GM10847 (cell line): ENCODE measurements around the gene P4HB.

Experiments
- POLR2A ChIP-seq: IDR thresholded peaks from 2 replicates; pipeline ENCODE4 v1.6.1; 2011; ENCODE audit not compliant: insufficient read length; ENCODE audit errors: extremely low read depth

P4HB gene

GRCh38 chr17:81879121-81879520, 18.8 kb upstream of the P4HB start:
- TF ChIP-seq POLR2A, result no peak

GRCh38 chr17:81878294-81878693, 18.0 kb upstream of the P4HB start:
- no peak for TF ChIP-seq POLR2A

DNA sequence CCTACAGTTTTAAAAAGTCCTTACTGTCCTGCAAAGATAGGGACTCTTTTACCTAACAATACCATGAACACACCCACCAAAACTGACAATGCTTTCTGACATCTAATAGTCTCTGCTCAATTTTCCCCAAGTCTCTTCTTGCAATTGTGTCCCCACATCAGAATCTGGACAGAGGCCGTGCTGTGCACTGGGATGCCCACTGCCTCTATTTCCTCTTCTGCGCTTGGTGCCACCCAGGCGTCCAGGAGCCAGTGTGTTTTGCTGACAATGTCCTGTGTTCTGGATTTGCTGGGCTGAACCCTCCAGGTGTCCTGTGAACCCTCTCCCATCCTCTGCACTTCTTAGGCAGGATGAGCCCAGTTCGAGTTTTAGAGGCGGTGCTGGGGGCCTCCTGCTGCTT, 17.2 kb upstream of the P4HB start:
- no peak for TF ChIP-seq POLR2A

DNA sequence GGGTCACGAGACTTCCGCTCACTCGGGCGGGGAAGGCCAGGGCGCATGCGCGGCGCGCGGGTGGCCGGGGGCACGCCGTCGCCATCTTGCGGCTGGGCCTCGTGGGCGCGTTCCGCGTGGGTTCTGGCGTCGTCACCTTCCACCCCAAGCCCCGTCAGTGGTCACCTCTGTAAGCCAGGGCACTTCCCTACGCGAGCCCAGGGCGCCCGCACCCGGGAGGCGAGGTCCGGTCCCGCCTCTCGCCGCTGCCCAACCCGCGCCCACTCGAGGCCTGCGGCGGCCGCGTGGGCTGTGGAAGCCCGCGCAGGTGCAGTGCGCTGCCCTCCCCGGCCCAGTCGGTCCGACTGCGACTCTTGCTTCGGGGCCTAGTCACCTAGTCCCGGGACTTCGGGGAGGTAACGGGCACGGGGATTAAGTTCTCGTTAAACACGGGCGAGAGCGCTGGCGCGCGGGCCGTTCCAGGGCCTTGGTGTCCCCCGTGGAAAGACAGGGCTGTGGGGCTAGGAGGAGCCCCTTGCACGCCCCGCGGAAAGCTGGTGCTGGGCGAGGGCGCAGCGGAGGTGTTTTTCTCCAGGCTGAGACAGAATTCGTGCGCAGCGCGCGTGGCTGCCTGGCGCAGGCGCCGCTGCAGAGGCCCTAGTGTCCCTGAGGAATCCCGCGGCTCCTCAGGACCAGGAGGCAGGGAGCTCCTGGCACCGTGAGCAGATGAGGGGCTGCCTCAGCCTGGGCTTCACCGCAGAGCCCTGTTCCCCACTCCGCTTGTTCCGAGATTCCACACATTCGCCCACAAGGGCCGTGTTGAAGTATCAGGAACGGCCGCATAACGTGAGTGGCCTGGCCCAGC, 11.3 kb upstream of the P4HB start:
- TF ChIP-seq POLR2A, result peak; percentile 87

DNA sequence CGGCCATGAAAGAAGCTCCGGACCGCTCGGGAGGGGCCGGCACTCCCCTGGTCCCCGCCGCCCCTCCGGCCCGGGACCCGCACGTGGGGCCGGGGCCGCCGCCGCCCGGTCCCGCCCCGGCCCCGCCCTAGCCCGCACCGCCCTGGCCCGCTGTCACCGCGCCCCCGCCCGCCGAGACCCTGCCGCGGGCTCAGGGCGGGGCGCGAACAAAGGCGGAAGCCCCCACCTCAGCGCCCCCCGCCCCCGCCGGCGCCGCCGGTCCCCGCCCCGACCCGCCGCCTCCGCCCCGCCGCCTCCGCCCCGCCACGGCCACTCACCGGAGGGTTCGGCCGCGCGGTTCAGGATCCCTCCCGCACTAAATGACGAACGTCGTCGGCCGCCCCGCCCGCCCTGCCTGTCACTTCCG, 10.6 kb upstream of the P4HB start, which contains the start of gene ARHGDIA:
TSS of gene ARHGDIA (minus strand) at position 357 of the 406 bp plus-strand sequence. CDS start 1,407 bp downstream, outside the sequence.
- TF ChIP-seq POLR2A, result no peak

GRCh38 chr17:81870131-81870980, 10.0 kb upstream of the P4HB start:
- no peak for TF ChIP-seq POLR2A

DNA sequence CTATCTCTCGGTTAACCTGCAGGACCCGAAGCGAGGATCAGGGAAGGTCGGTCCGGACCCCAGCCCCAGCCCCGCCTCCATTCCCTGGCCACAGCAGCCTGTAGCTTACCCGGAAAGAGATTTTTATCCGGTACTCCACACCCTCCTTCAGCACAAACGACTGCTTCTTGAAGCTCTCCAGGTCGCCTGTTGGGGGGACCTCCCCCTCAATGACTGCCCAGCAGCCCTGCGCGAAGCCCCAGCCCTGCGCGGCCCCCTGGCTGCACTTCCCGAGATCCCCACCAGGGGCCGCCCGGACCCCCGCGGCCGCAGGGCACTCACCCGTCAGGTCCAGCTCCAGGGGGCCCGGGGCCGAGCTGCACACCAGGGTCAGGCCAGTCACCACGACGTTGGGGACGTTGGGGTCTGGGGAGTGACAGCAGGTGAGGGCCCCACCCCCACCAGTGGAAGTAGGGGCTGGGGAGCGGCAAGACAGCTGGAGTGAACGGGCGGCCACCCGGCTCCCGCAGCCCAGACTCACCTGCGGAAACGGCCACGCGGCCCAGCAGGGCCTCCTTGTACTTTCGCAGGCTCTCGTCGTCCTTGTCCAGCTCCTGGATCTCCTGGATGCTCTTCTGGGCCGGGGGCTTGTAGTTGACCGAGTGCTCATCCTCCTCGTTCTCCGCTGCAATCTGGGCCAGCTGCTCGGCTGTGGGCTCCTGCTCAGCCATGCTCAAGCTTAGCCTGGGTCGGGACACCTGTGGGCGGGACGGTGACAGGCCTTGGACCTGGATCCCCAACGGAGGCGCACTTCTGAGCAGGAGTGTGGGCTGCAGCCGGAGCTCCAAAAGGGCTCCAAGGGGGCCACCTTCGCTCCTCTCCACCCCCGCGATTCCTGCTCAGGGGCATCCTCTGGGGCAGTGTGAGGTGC, 9.1 kb upstream of the P4HB start:
- TF ChIP-seq POLR2A, result peak; percentile 23

- TF ChIP-seq POLR2A, result no peak
Observed at GRCh38 chr17:81868674-81869220, 8.4 kb upstream of the P4HB start.

DNA sequence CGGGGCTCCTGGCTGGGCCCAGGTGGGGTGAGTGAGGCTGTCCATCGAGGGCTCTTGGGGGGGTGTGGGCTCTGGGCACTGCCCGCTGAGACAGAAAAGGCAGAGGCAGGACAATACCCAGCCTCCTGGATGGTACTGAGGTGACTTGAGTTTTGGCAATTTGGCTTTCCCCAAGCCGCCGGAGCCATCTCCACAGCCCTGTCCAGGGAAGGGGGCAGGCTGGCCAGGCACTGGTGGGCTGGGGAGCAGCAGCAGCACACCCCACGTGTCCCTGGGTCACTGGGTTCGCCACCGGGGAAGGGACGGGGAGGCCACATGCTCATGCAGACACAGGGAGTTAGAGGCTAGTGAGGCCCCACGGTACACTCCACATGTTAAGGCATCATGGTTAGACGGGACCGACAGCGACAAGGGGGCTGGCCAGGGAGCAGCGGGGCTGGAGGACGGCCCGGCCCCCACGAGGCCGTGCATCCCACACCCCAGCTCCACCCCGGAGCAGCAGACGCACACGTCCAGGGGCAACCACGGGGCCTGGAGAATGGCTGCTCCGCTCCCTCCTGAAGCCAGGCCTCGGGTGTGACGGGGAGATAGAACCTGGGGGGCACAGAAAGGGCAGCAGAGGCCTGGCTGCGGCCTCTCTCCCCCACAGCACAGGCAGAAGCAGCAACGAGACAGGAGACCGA, 7.8 kb upstream of the P4HB start:
- peak; percentile 31 for TF ChIP-seq POLR2A

- TF ChIP-seq POLR2A, result peak; percentile 24
Observed at GRCh38 chr17:81867170-81867990, 7.0 kb upstream of the P4HB start.

- TF ChIP-seq POLR2A, result peak; percentile 55
Observed at GRCh38 chr17:81866440-81867169, 6.3 kb upstream of the P4HB start.

GRCh38 chr17:81865733-81866439, 5.6 kb upstream of the P4HB start:
- TF ChIP-seq POLR2A, result no peak

DNA sequence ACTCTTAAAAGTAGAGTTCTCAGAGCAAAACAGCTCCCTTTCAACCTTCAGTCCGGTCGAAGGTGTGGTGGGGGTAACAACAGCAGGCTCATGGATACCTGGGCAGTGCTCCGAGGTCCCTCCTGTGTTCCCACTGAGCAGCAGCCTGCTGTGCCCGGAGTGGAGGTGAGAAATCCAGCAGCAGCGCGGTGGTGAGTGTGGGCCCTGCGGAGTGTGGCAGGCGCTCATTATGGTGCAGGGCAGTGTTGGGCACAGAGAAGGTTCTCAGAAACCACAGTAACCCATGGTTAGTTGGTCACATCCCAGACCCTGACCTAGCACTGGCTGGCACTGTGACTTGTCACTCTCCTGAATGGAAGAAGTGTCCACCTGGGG, 5.0 kb upstream of the P4HB start:
- TF ChIP-seq POLR2A, result no peak
